Testis (tissue), 2 donors: ENCODE data around the gene PRIM1.

ENCODE experiments used
- CTCF ChIP-seq, 3 experiments: fragments of 450-650 bp in 2 of 3; fragments of 200-600 bp in 1 of 3; sonication (generic) in 1 of 3; IDR thresholded peaks; one replicate each; pipeline ENCODE4 v1.5.1; 2016 to 2019; ENCODE audit warnings: antibody characterized with exemption in 3 of 3, mild to moderate bottlenecking in 2 of 3, moderate library complexity in 1 of 3
- POLR2A ChIP-seq: fragments of 450-650 bp; IDR thresholded peaks from one replicate; pipeline ENCODE4 v1.6.1; 2017; ENCODE audit warnings: antibody characterized with exemption, mild to moderate bottlenecking, moderate library complexity

DNA sequence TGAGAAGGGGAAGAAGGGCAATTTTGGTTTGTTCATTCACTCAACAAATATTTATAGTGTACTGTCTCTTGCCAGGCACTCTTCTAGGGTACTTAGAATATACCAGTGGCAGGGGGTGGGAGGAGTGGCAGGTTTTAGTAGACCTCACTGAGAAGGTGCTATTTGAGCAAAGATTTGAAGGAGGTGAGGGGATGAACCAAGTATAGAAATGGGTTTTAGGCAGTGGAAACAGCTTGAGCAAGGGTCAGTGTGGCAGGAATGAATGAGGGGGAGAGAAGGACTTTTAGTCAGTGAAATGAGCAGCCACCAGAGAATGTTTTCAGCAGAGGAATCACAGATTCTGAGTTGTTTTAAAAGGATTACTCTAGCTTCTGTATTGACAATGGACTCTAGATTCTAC, 2.3 kb downstream of the PRIM1 start:
- TF ChIP-seq CTCF (IDR thresholded peaks at IDR 0.05) (no peak), POLR2A (no peak)
